GM10248 (cell line): ENCODE data around the gene C3orf22.

ENCODE experiments used
- CTCF ChIA-PET: fragments of 300-600 bp; sonication (Branson Sonifier 250); formaldehyde crosslinking; extraction: SDS; loops from one replicate; lab custom pipeline; 2021; ENCODE audit warnings: antibody characterized with exemption; lab: Yijun Ruan, JAX
- POLR2A ChIA-PET: fragments of 350-650 bp; sonication (Branson Sonifier 250); formaldehyde crosslinking; extraction: SDS; loops from one replicate; lab custom pipeline; 2020; ENCODE audit warnings: antibody characterized with exemption; lab: Yijun Ruan, JAX
- DNase-seq: peaks from one replicate; pipeline ENCODE4 v3.0.0; 2012; ENCODE audit errors: extremely low spot score
- CTCF ChIP-seq: IDR thresholded peaks from 2 replicates; pipeline ENCODE4 v1.5.1; 2012; ENCODE audit warnings: mild to moderate bottlenecking, low read depth; ENCODE audit errors: extremely low read depth, missing control alignments, control extremely low read depth

The C3orf22 gene

GRCh38 chr3:126557415-126557745 is 1.4 kb downstream of the C3orf22 start:
- POLR2A ChIA-PET = no interaction called here

GRCh38 chr3:126556637-126557414 is 1.9 kb downstream of the C3orf22 start:
- no peak for DNase-seq
- TF ChIP-seq CTCF = no peak
- ChIA-PET POLR2A (no interaction called here), CTCF (no interaction called here)

More at GRCh38 chr3:126557415-126557745, 1.4 kb downstream of the C3orf22 start:
- TF ChIP-seq CTCF = no peak
- DNase-seq = no peak
- CTCF ChIA-PET = no interaction called here

- no peak for TF ChIP-seq CTCF
- ChIA-PET POLR2A (no interaction called here), CTCF (no interaction called here)
- DNase-seq = no peak
These were observed 2.7 kb downstream of the C3orf22 start for GRCh38 chr3:126555795-126556636.

- DNase-seq = no peak
- CTCF ChIA-PET = no interaction called here
- TF ChIP-seq CTCF = no peak
- POLR2A ChIA-PET = no interaction called here
These were observed 3.9 kb downstream of the C3orf22 start for GRCh38 chr3:126554560-126555525.

- POLR2A ChIA-PET = no interaction called here
- DNase-seq = no peak
- TF ChIP-seq CTCF = no peak
- CTCF ChIA-PET = interaction anchor here (1.5 kb wide), 1 partner anchor 31 kb away, joined by 4 read pairs; no protein-coding TSS in a partner anchor
These were observed 5.2 kb downstream of the C3orf22 start for GRCh38 chr3:126553284-126554084.
